Fibroblast of lung (primary cell): ENCODE measurements around the gene NFYC. TPM values are rescaled to one million over a fixed set of nuclear protein-coding genes. Genes with fewer than 3 reads are reported as not detected.

Experiments used
- DNase-seq, 2 donors: peaks; one replicate each; pipeline versions ENCODE4 v3.0.0 to v3.0.0-alpha.2; 2010; ENCODE audit warnings: low read depth in 2 of 2
- H2AFZ ChIP-seq: 2 replicates; pipeline ENCODE4 v1.5.1; 2012; ENCODE audit warnings: low read length, control low read depth, inconsistent platforms
- H3K27ac ChIP-seq: 2 replicates; pipeline ENCODE4 v1.5.1; 2011; ENCODE audit warnings: low read length, control low read depth; ENCODE audit not compliant: insufficient read depth
- H3K27me3 ChIP-seq: 2 replicates; pipeline ENCODE4 v1.5.1; 2011; ENCODE audit warnings: mild to moderate bottlenecking, low read length; ENCODE audit not compliant: control insufficient read depth, insufficient read depth
- H3K36me3 ChIP-seq: 2 replicates; pipeline ENCODE4 v1.5.1; 2011; ENCODE audit warnings: low read length; ENCODE audit not compliant: control insufficient read depth, insufficient read depth
- H3K4me1 ChIP-seq: 2 replicates; pipeline ENCODE4 v1.5.1; 2011; ENCODE audit warnings: low read length; ENCODE audit not compliant: control insufficient read depth, insufficient read depth; ENCODE audit errors: extremely low read depth
- H3K4me2 ChIP-seq: 2 replicates; pipeline ENCODE4 v1.5.1; 2011; ENCODE audit warnings: low read length, control low read depth; ENCODE audit not compliant: insufficient read depth; ENCODE audit errors: extremely low read depth
- H3K4me3 ChIP-seq, 4 experiments: fragments of 200-600 bp in 1 of 4; sonication (generic) in 1 of 4; replicated peaks in 1 of 4; 2 replicates each; pipeline ENCODE4 v1.5.1; 2011 to 2016; ENCODE audit warnings: low read length in 4 of 4, low read depth in 3 of 4, mild to moderate bottlenecking in 3 of 4, control low read depth in 2 of 4, inconsistent platforms in 1 of 4, mixed read lengths in 1 of 4; ENCODE audit not compliant: insufficient read depth in 1 of 4; ENCODE audit errors: control extremely low read depth in 1 of 4
- H3K79me2 ChIP-seq: 2 replicates; pipeline ENCODE4 v1.5.1; 2012; ENCODE audit warnings: mild to moderate bottlenecking, low read length, inconsistent platforms; ENCODE audit not compliant: control insufficient read depth, insufficient read depth
- H3K9ac ChIP-seq: 2 replicates; pipeline ENCODE4 v1.5.1; 2011; ENCODE audit warnings: mild to moderate bottlenecking, low read length, control low read depth; ENCODE audit not compliant: insufficient read depth
- H3K9me3 ChIP-seq: 2 replicates; pipeline ENCODE4 v1.5.1; 2012; ENCODE audit warnings: low read depth, low read length; ENCODE audit not compliant: control insufficient read depth, insufficient read depth
- H4K20me1 ChIP-seq: 2 replicates; pipeline ENCODE4 v1.5.1; 2011; ENCODE audit warnings: low read length; ENCODE audit not compliant: control insufficient read depth, insufficient read depth; ENCODE audit errors: extremely low read depth
- EZH2 ChIP-seq: IDR thresholded peaks from 2 replicates; pipeline ENCODE4 v1.5.1; 2012; ENCODE audit warnings: low read length, control low read depth, mild to moderate bottlenecking; ENCODE audit errors: missing control alignments
- polyA plus RNA-seq, 2 donors: library from polyadenylated mRNA; depleted of rRNA in 1 of 2; stranded (reverse) in 1 of 2; unstranded in 1 of 2; fragments of >200 nt; gene quantifications; 2 replicates each; pipeline ENCODE4 v1.2.1, GENCODE V29; 2011 to 2012; ENCODE audit warnings: missing spikeins in 1 of 2
- total RNA-seq: library from RNA; depleted of rRNA; stranded (reverse); fragments of >200 nt; gene quantifications from 2 replicates; pipeline ENCODE4 v1.2.1, GENCODE V29; 2014
- TF ChIP-seq, protein P1 (sequence below), 2 donors: IDR thresholded peaks in 1 of 2; conservative IDR thresholded peaks in 1 of 2; 1 replicate in 1 of 2; 2 replicates in 1 of 2; pipeline ENCODE4 v1.5.1; 2011 to 2012; ENCODE audit warnings: low read length in 2 of 2, control low read depth in 1 of 2, inconsistent platforms in 1 of 2, low read depth in 1 of 2, mild to moderate bottlenecking in 1 of 2

Gene NFYC
- total and polyA plus RNA-seq, 2 donors (not counting 1 experiment from before 2014, with no cell fraction given): 23.8 to 31.0 TPM

DNA sequence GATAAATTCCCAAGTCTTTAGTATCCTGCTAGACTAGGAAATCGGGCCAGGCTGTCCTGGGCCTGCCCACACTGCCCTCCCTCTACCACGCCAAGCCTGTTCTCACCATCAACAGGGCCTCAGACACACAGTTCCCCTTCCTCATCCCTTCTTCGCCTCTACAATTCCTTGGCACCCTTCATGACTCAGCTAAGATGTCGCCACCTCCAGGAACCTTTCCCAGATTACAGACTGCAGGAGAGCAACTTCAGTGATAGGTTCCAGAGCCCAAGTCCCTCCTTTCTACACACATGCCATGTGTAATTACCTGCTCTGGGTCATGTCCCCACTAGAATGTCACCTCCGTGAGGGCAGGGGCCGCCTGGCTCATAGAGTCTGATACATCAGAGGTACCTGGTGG lies 29.4 kb upstream of the NFYC start:
- DNase-seq: no peak
- Histone ChIP-seq H3K4me2 (no peak overlapping the region), H3K9ac (no peak overlapping the region), H4K20me1 (no peaks in the 10 kb centered on the region), H3K27me3 (peaks cover 32% of the 10 kb centered on the region), H3K36me3 (no peaks in the 10 kb centered on the region), H3K9me3 (no peaks in the 10 kb centered on the region), H3K4me1 (no peaks in the 10 kb centered on the region), H3K79me2 (no peaks in the 10 kb centered on the region), H3K4me3 (no peak overlapping the region), H2AFZ (no peak overlapping the region), H3K27ac (no peak overlapping the region)
- TF ChIP-seq, protein P1, sequence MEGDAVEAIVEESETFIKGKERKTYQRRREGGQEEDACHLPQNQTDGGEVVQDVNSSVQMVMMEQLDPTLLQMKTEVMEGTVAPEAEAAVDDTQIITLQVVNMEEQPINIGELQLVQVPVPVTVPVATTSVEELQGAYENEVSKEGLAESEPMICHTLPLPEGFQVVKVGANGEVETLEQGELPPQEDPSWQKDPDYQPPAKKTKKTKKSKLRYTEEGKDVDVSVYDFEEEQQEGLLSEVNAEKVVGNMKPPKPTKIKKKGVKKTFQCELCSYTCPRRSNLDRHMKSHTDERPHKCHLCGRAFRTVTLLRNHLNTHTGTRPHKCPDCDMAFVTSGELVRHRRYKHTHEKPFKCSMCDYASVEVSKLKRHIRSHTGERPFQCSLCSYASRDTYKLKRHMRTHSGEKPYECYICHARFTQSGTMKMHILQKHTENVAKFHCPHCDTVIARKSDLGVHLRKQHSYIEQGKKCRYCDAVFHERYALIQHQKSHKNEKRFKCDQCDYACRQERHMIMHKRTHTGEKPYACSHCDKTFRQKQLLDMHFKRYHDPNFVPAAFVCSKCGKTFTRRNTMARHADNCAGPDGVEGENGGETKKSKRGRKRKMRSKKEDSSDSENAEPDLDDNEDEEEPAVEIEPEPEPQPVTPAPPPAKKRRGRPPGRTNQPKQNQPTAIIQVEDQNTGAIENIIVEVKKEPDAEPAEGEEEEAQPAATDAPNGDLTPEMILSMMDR (conservative IDR thresholded peaks at IDR 0.05 in 1 of 2, IDR thresholded peaks at IDR 0.05 in 1 of 2; ENCODE audit: low read depth in 1 of 2, low read length in 2 of 2): no peak
- no peak for TF ChIP-seq EZH2

- H3K27ac ChIP-seq: no peak overlapping the region
- H3K4me2 ChIP-seq: no peak overlapping the region
- no peak overlapping the region for H2AFZ ChIP-seq
- no peaks in the 10 kb centered on the region for H3K36me3 ChIP-seq
- no peaks in the 10 kb centered on the region for H3K79me2 ChIP-seq
- H3K27me3 ChIP-seq: peaks cover 30% of the 10 kb centered on the region
- no peaks in the 10 kb centered on the region for H4K20me1 ChIP-seq
- DNase-seq: peak; percentile 12 to 42
- H3K9me3 ChIP-seq: no peaks in the 10 kb centered on the region
- no peak overlapping the region for H3K9ac ChIP-seq
- H3K4me1 ChIP-seq: no peaks in the 10 kb centered on the region
- no peak for TF ChIP-seq EZH2
- TF ChIP-seq, protein P1 (conservative IDR thresholded peaks at IDR 0.05 in 1 of 2, IDR thresholded peaks at IDR 0.05 in 1 of 2; ENCODE audit: low read depth in 1 of 2, low read length in 2 of 2): no peak
- no peak overlapping the region for H3K4me3 ChIP-seq
Measured at GRCh38 chr1:40662864-40663263, 28.6 kb upstream of the NFYC start.

GRCh38 chr1:40663324-40664166 lies 28.0 kb upstream of the NFYC start:
- H3K27me3 ChIP-seq: peaks cover 28% of the 10 kb centered on the region
- H3K79me2 ChIP-seq: no peaks in the 10 kb centered on the region
- no peaks in the 10 kb centered on the region for H3K4me1 ChIP-seq
- no peak overlapping the region for H3K27ac ChIP-seq
- no peak for DNase-seq
- H4K20me1 ChIP-seq: no peaks in the 10 kb centered on the region
- no peak overlapping the region for H3K4me2 ChIP-seq
- no peaks in the 10 kb centered on the region for H3K9me3 ChIP-seq
- no peak overlapping the region for H2AFZ ChIP-seq
- no peaks in the 10 kb centered on the region for H3K36me3 ChIP-seq
- TF ChIP-seq EZH2: no peak
- TF ChIP-seq, protein P1 (conservative IDR thresholded peaks at IDR 0.05 in 1 of 2, IDR thresholded peaks at IDR 0.05 in 1 of 2; ENCODE audit: low read depth in 1 of 2, low read length in 2 of 2): no peak
- H3K4me3 ChIP-seq: no peak overlapping the region
- no peak overlapping the region for H3K9ac ChIP-seq
